ENCODE measurements around the gene RAPGEF4. TPM values are rescaled to one million over a fixed set of nuclear protein-coding genes. Genes with fewer than 3 reads are reported as not detected.
A peak's percentile ranks its signal among the peaks of the same experiment; 100 is the strongest.

Gene RAPGEF4
- total RNA-seq, 1 experiment from 2014 or later: 0.98 TPM

GRCh38 chr2:173051463-173052215, 316.0 kb downstream of the RAPGEF4 start:
- peaks cover 60% of the 10 kb centered on the region for H3K4me1 ChIP-seq
- ChIA-PET POLR2A (no interaction called here), CTCF (no interaction called here)
- no peaks in the 10 kb centered on the region for H3K27me3 ChIP-seq (replicated peaks; ENCODE audit: control insufficient read depth, insufficient read depth, low read length)
- no peak overlapping the region for H3K4me3 Mint-ChIP-seq (ENCODE audit: unreplicated experiment)
- peaks cover 10% of the 10 kb centered on the region for H3K9me3 Mint-ChIP-seq (ENCODE audit: unreplicated experiment)
- H3K4me1 Mint-ChIP-seq (ENCODE audit: low read depth, unreplicated experiment): peaks cover 34% of the 10 kb centered on the region
- DNase-seq: no peak
- peaks cover 9% of the 10 kb centered on the region for H3K36me3 Mint-ChIP-seq (ENCODE audit: insufficient read depth, unreplicated experiment)
- intact Hi-C loops (cut with micrococcal nuclease; ENCODE audit: unreplicated experiment): no loop called here
- H3K36me3 ChIP-seq (ENCODE audit: control insufficient read depth, insufficient read depth, low read length): no peaks in the 10 kb centered on the region
- BruUV-seq (replicated peaks): no TSS peak
- TF ChIP-seq CTCF (IDR thresholded peaks at IDR 0.05; ENCODE audit: insufficient read depth in 1 of 2, low read depth in 1 of 2, low read length in 1 of 2, severe bottlenecking in 1 of 2, unreplicated experiment in 1 of 2): no peak
- H3K9me3 ChIP-seq: peaks cover 24% of the 10 kb centered on the region
- no peak overlapping the region for H3K27ac Mint-ChIP-seq (ENCODE audit: unreplicated experiment)
- H3K27me3 Mint-ChIP-seq (ENCODE audit: insufficient read depth, unreplicated experiment): no peaks in the 10 kb centered on the region
- H3K4me3 ChIP-seq (ENCODE audit: low read depth, low read length): no peak overlapping the region

- Histone ChIP-seq H3K36me3 (ENCODE audit: control insufficient read depth, insufficient read depth, low read length) (no peaks in the 10 kb centered on the region), H3K9me3 (peaks cover 24% of the 10 kb centered on the region), H3K27me3 (replicated peaks; ENCODE audit: control insufficient read depth, insufficient read depth, low read length) (no peaks in the 10 kb centered on the region), H3K4me3 (ENCODE audit: low read depth, low read length) (no peak overlapping the region), H3K4me1 (peaks cover 56% of the 10 kb centered on the region)
- ChIA-PET CTCF (interaction anchor here (1.0 kb wide), 1 partner anchor 26 kb away, joined by 5 read pairs; no protein-coding TSS in a partner anchor), POLR2A (no interaction called here)
- Mint-ChIP-seq H3K27me3 (ENCODE audit: insufficient read depth, unreplicated experiment) (no peaks in the 10 kb centered on the region), H3K36me3 (ENCODE audit: insufficient read depth, unreplicated experiment) (peaks cover 9% of the 10 kb centered on the region), H3K27ac (ENCODE audit: unreplicated experiment) (peak overlapping the region; percentile 91), H3K4me3 (ENCODE audit: unreplicated experiment) (peak overlapping the region; percentile 25), H3K4me1 (ENCODE audit: low read depth, unreplicated experiment) (peaks cover 28% of the 10 kb centered on the region), H3K9me3 (ENCODE audit: unreplicated experiment) (peaks cover 13% of the 10 kb centered on the region)
- peak; percentile 56 to 66 for DNase-seq
- intact Hi-C loops (cut with micrococcal nuclease; ENCODE audit: unreplicated experiment): loop anchor here (1.0 kb wide), 1 partner anchor 56 kb away; no protein-coding TSS in a partner anchor
- no peak for TF ChIP-seq CTCF (IDR thresholded peaks at IDR 0.05; ENCODE audit: insufficient read depth in 1 of 2, low read depth in 1 of 2, low read length in 1 of 2, severe bottlenecking in 1 of 2, unreplicated experiment in 1 of 2)
- BruUV-seq (replicated peaks): no TSS peak
Measured at GRCh38 chr2:173053043-173053699, 317.5 kb downstream of the RAPGEF4 start.

DNA sequence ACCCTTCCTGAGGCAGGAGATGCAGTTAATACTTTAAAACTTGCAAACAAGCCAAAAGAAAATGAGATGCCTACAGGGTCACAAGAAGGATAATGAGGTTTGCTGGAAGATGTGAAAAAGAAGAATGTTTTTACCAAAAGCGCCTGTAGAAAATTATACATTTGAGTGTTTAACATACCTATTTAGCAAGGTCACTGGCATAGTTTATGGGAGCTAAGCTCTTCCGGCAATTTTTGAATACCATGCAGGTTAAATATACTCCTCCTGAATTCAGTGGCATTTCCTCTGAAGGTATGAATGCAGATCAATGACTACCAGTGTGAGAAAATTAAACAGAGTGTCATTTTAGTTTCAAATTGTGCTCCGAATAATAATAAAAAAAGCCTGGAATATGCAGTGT, 318.8 kb downstream of the RAPGEF4 start:
- POLR2A ChIA-PET: no interaction called here
- no peak overlapping the region for H3K4me3 Mint-ChIP-seq (ENCODE audit: unreplicated experiment)
- TF ChIP-seq CTCF (IDR thresholded peaks at IDR 0.05; ENCODE audit: insufficient read depth in 1 of 2, low read depth in 1 of 2, low read length in 1 of 2, severe bottlenecking in 1 of 2, unreplicated experiment in 1 of 2): no peak
- peaks cover 25% of the 10 kb centered on the region for H3K9me3 Mint-ChIP-seq (ENCODE audit: unreplicated experiment)
- no peaks in the 10 kb centered on the region for H3K27me3 ChIP-seq (replicated peaks; ENCODE audit: control insufficient read depth, insufficient read depth, low read length)
- H3K36me3 Mint-ChIP-seq (ENCODE audit: insufficient read depth, unreplicated experiment): peaks cover 9% of the 10 kb centered on the region
- H3K4me1 Mint-ChIP-seq (ENCODE audit: low read depth, unreplicated experiment): peaks cover 15% of the 10 kb centered on the region
- BruUV-seq (replicated peaks): no TSS peak
- H3K27me3 Mint-ChIP-seq (ENCODE audit: insufficient read depth, unreplicated experiment): no peaks in the 10 kb centered on the region
- H3K4me3 ChIP-seq (ENCODE audit: low read depth, low read length): no peak overlapping the region
- intact Hi-C loops (cut with micrococcal nuclease; ENCODE audit: unreplicated experiment): no loop called here
- CTCF ChIA-PET: no interaction called here
- peak overlapping the region; percentile 91 for H3K27ac Mint-ChIP-seq (ENCODE audit: unreplicated experiment)
- peaks cover 23% of the 10 kb centered on the region for H3K9me3 ChIP-seq
- H3K4me1 ChIP-seq: peaks cover 43% of the 10 kb centered on the region
- DNase-seq: no peak
- no peaks in the 10 kb centered on the region for H3K36me3 ChIP-seq (ENCODE audit: control insufficient read depth, insufficient read depth, low read length)
